A673 (cell line): ENCODE data around the gene POU4F1. TPM values are rescaled to one million over a fixed set of nuclear protein-coding genes. Genes with fewer than 3 reads are reported as not detected.

Experiments used
- BruUV-seq: library from RNA; stranded (reverse); fragments of 400-500 nt; replicated peaks from 2 replicates; lab custom pipeline; 2021; lab: Mats Ljungman, UMichigan
- CTCF ChIA-PET: fragments of 300-600 bp; sonication (Branson Sonifier 250); formaldehyde crosslinking; loops from one replicate; lab custom pipeline; 2022; ENCODE audit warnings: antibody characterized with exemption; lab: Charles Lee
- POLR2A ChIA-PET: fragments of 300-600 bp; sonication (Branson Sonifier 250); formaldehyde crosslinking; loops from one replicate; lab custom pipeline; 2022; ENCODE audit warnings: antibody characterized with exemption; ENCODE audit not compliant: low non-redundant PET; lab: Charles Lee
- DNase-seq: peaks from one replicate; pipeline ENCODE4 v3.0.0-alpha.2; 2015; ENCODE audit warnings: low spot score
- H3K27ac ChIP-seq: fragments of 200-600 bp; sonication (generic); 2 replicates; pipeline ENCODE4 v1.5.1; 2016; ENCODE audit warnings: mixed run types, low read depth, mild to moderate bottlenecking, mixed read lengths, antibody characterized with exemption, low read length; ENCODE audit not compliant: poor library complexity, severe bottlenecking
- H3K27me3 ChIP-seq: fragments of 200-600 bp; sonication (generic); replicated peaks from 2 replicates; pipeline ENCODE4 v1.6.1; 2017; ENCODE audit warnings: mixed run types, low read depth, mild to moderate bottlenecking, mixed read lengths, antibody characterized with exemption, low read length; ENCODE audit not compliant: insufficient read depth, poor library complexity
- H3K36me3 ChIP-seq: fragments of 200-600 bp; sonication (generic); 2 replicates; pipeline ENCODE4 v1.6.1; 2016; ENCODE audit warnings: mixed run types, mild to moderate bottlenecking, mixed read lengths, antibody characterized with exemption, low read length; ENCODE audit not compliant: insufficient read depth, poor library complexity, severe bottlenecking
- H3K4me1 ChIP-seq: fragments of 200-600 bp; sonication (generic); 2 replicates; pipeline ENCODE4 v1.6.1; 2017; ENCODE audit warnings: mixed run types, mild to moderate bottlenecking, mixed read lengths, antibody characterized with exemption, low read length; ENCODE audit not compliant: insufficient read depth, poor library complexity, severe bottlenecking
- H3K4me3 ChIP-seq: fragments of 200-600 bp; sonication (generic); 2 replicates; pipeline ENCODE4 v1.5.1; 2016; ENCODE audit warnings: low read depth, mixed run types, mild to moderate bottlenecking, mixed read lengths, low read length; ENCODE audit not compliant: poor library complexity, severe bottlenecking
- H3K9me3 ChIP-seq: fragments of 200-600 bp; sonication (generic); 2 replicates; pipeline ENCODE4 v1.6.1; 2016; ENCODE audit warnings: mixed run types, low read depth, mild to moderate bottlenecking, mixed read lengths, antibody characterized with exemption, low read length; ENCODE audit not compliant: poor library complexity, severe bottlenecking
- CTCF ChIP-seq: fragments of 300-800, 200-600 bp; sonication (generic); conservative IDR thresholded peaks from 2 replicates; pipeline ENCODE4 v1.5.1; 2017; ENCODE audit warnings: low read depth, mild to moderate bottlenecking, antibody characterized with exemption, low read length, moderate library complexity, mixed read lengths
- EZH2 ChIP-seq: fragments of 200-600 bp; sonication (generic); IDR thresholded peaks from 2 replicates; pipeline ENCODE4 v1.6.1; 2017; ENCODE audit warnings: borderline replicate concordance, low read depth, mild to moderate bottlenecking, mixed read lengths, antibody characterized with exemption, low read length; ENCODE audit not compliant: poor library complexity, severe bottlenecking
- intact Hi-C: fragments of 100-400 bp; cut with micrococcal nuclease; formaldehyde crosslinking; loops from one replicate; pipeline ENCODE4 v1.10.0; 2022; ENCODE audit not compliant: unreplicated experiment
- total RNA-seq: library from RNA; stranded (reverse); gene quantifications from 2 replicates; pipeline ENCODE4 v1.2.3, GENCODE V29; 2021

The POU4F1 gene
- total RNA-seq, 1 experiment from 2014 or later = 12.6 TPM

GRCh38 chr13:78610381-78610883 lies 7.1 kb upstream of the POU4F1 start:
- Histone ChIP-seq H3K27me3 (peaks cover 40% of the 10 kb centered on the region), H3K27ac (peak overlapping the region; percentile 50), H3K9me3 (no peaks in the 10 kb centered on the region), H3K36me3 (peaks cover 5% of the 10 kb centered on the region), H3K4me3 (peak overlapping the region; percentile 53), H3K4me1 (peaks cover 19% of the 10 kb centered on the region)
- no TSS peak for BruUV-seq
- intact Hi-C loops = loop anchor here (5.0 kb wide), 1 partner anchor 367 kb away; no protein-coding TSS in a partner anchor
- ChIA-PET POLR2A (no interaction called here), CTCF (no interaction called here)
- DNase-seq = peak; percentile 85
- TF ChIP-seq EZH2 = no peak
- no peak for TF ChIP-seq CTCF

GRCh38 chr13:78609464-78610205 lies 6.3 kb upstream of the POU4F1 start:
- no TSS peak for BruUV-seq
- no peaks in the 10 kb centered on the region for H3K9me3 ChIP-seq
- H3K27ac ChIP-seq = peak overlapping the region; percentile 60
- H3K27me3 ChIP-seq = peaks cover 48% of the 10 kb centered on the region
- ChIA-PET CTCF (no interaction called here), POLR2A (no interaction called here)
- peak overlapping the region; percentile 53 for H3K4me3 ChIP-seq
- peaks cover 3% of the 10 kb centered on the region for H3K36me3 ChIP-seq
- peaks cover 25% of the 10 kb centered on the region for H3K4me1 ChIP-seq
- DNase-seq = peak; percentile 61
- intact Hi-C loops = loop anchor here (5.0 to 10.0 kb wide), 4 partner anchors 183 to 925 kb away; no protein-coding TSS in a partner anchor
- TF ChIP-seq CTCF (no peak), EZH2 (no peak)

GRCh38 chr13:78608688-78609463 lies 5.5 kb upstream of the POU4F1 start:
- DNase-seq = no peak
- BruUV-seq = no TSS peak
- POLR2A ChIA-PET = no interaction called here

More at GRCh38 chr13:78608688-78609463, 5.5 kb upstream of the POU4F1 start:
- peak overlapping the region; percentile 60 for H3K27ac ChIP-seq
- H3K27me3 ChIP-seq = peaks cover 55% of the 10 kb centered on the region
- H3K9me3 ChIP-seq = no peaks in the 10 kb centered on the region
- H3K36me3 ChIP-seq = no peaks in the 10 kb centered on the region
- peaks cover 33% of the 10 kb centered on the region for H3K4me1 ChIP-seq
- intact Hi-C loops = loop anchor here (5.0 to 10.0 kb wide), 3 partner anchors 183 to 926 kb away; no protein-coding TSS in a partner anchor
- TF ChIP-seq CTCF = no peak
- TF ChIP-seq EZH2 = peak; percentile 65
- peak overlapping the region; percentile 53 for H3K4me3 ChIP-seq
- CTCF ChIA-PET = interaction anchor here (1.3 kb wide), 1 partner anchor 370 kb away, joined by 3 read pairs; no protein-coding TSS in a partner anchor
